ENCODE data around the gene CUTA.

Gene CUTA

GRCh38 chr6:33420491-33421343, 2.8 kb upstream of the CUTA start:
- DNase-seq = no peak

GRCh38 chr6:33419580-33420490, 1.9 kb upstream of the CUTA start, which contains the start of gene SYNGAP1:
Gene SYNGAP1 (plus strand): TSS chr6:33420065. CDS start chr6:33420265, 200 bp downstream.
- peak; percentile 53 for DNase-seq

GRCh38 chr6:33418690-33419291, 884 bp upstream of the CUTA start:
- peak; percentile 48 for DNase-seq

- no peak for DNase-seq
Measured at GRCh38 chr6:33417128-33417902, 592 bp downstream of the CUTA start.

- DNase-seq = no peak
Measured at GRCh38 chr6:33416386-33417127, 1.4 kb downstream of the CUTA start.

- DNase-seq = no peak
Measured at GRCh38 chr6:33415831-33416230, 2.1 kb downstream of the CUTA start.

GRCh38 chr6:33414592-33415271, 3.2 kb downstream of the CUTA start:
- DNase-seq = no peak

- no peak for DNase-seq
Measured at GRCh38 chr6:33413241-33414120, 4.4 kb downstream of the CUTA start.

GRCh38 chr6:33412140-33413009, 5.5 kb downstream of the CUTA start:
- no peak for DNase-seq

GRCh38 chr6:33411632-33412005, 6.3 kb downstream of the CUTA start:
- DNase-seq = no peak

GRCh38 chr6:33410711-33411631, 6.9 kb downstream of the CUTA start, which contains the start of gene PHF1:
Gene PHF1 (plus strand): TSS chr6:33411014. CDS start chr6:33412264, 1,250 bp downstream.
- no peak for DNase-seq

GRCh38 chr6:33410050-33410710, 7.7 kb downstream of the CUTA start:
- peak; percentile 98 for DNase-seq

GRCh38 chr6:33407132-33407718, 10.7 kb downstream of the CUTA start:
- no peak for DNase-seq

GRCh38 chr6:33406126-33406525, 11.8 kb downstream of the CUTA start:
- DNase-seq = no peak

- no peak for DNase-seq
Measured at GRCh38 chr6:33405386-33405940, 12.4 kb downstream of the CUTA start.

GRCh38 chr6:33404884-33405283, 13.0 kb downstream of the CUTA start:
- no peak for DNase-seq
